Glomerular visceral epithelial cell (primary cell): ENCODE data around the gene HEXIM2.
"Not testable (repeated sequence)": the region's sequence is repeated elsewhere in the genome, so short reads cannot be mapped to it uniquely, and the experiment has no call there.

Experiments
- DNase-seq: peaks from one replicate; pipeline ENCODE4 v3.0.0-alpha.2; 2016; ENCODE audit errors: extremely low spot score

Gene HEXIM2

GRCh38 chr17:45161288-45162024, at the start of gene HEXIM2:
Gene HEXIM2, plus strand, starts transcription at chr17:45161875. Its CDS starts 919 bp downstream, at chr17:45162794.
- DNase-seq = peak; percentile 100

- no peak for DNase-seq
Measured at GRCh38 chr17:45112559-45113423, 48.9 kb upstream of the HEXIM2 start.

GRCh38 chr17:45113424-45113754, 48.3 kb upstream of the HEXIM2 start:
- no peak for DNase-seq

- DNase-seq = no peak
Measured at GRCh38 chr17:45114117-45114932, 47.4 kb upstream of the HEXIM2 start.

- DNase-seq = no peak
Measured at GRCh38 chr17:45115015-45115625, 46.6 kb upstream of the HEXIM2 start.

- DNase-seq = no peak
Measured at GRCh38 chr17:45115871-45116270, 45.8 kb upstream of the HEXIM2 start.

- no peak for DNase-seq
Measured at GRCh38 chr17:45116434-45117016, 45.1 kb upstream of the HEXIM2 start.

GRCh38 chr17:45117334-45117733, 44.3 kb upstream of the HEXIM2 start:
- no peak for DNase-seq

- no peak for DNase-seq
Measured at GRCh38 chr17:45117848-45118646, 43.6 kb upstream of the HEXIM2 start.

- no peak for DNase-seq
Measured at GRCh38 chr17:45118691-45119090, 43.0 kb upstream of the HEXIM2 start.

- no peak for DNase-seq
Measured at GRCh38 chr17:45119964-45120363, 41.7 kb upstream of the HEXIM2 start.

GRCh38 chr17:45120558-45120957, 41.1 kb upstream of the HEXIM2 start:
- DNase-seq = no peak

- DNase-seq = no peak
Measured at GRCh38 chr17:45121055-45121454, 40.6 kb upstream of the HEXIM2 start.

GRCh38 chr17:45123076-45123770, 38.5 kb upstream of the HEXIM2 start:
- DNase-seq = no peak

GRCh38 chr17:45123930-45124796, 37.5 kb upstream of the HEXIM2 start:
- peak; percentile 94 for DNase-seq

GRCh38 chr17:45124797-45125122, 36.9 kb upstream of the HEXIM2 start:
- DNase-seq = not testable (repeated sequence)

- no peak for DNase-seq
Measured at GRCh38 chr17:45125509-45125908, 36.2 kb upstream of the HEXIM2 start.

- DNase-seq = no peak
Measured at GRCh38 chr17:45127207-45127547, 34.5 kb upstream of the HEXIM2 start.
